ENCODE measurements around the gene ZSWIM5.
"Not testable (repeated sequence)": the region's sequence is repeated elsewhere in the genome, so short reads cannot be mapped to it uniquely, and the experiment has no call there.

The ZSWIM5 gene

GRCh38 chr1:45172764-45173163 is 33.6 kb downstream of the ZSWIM5 start:
- Histone ChIP-seq H3K27ac (no peak overlapping the region), H3K4me3 (ENCODE audit: low read depth, low read length) (no peak overlapping the region), H3K27me3 (ENCODE audit: insufficient read depth, low read depth, severe bottlenecking) (no peaks in the 10 kb centered on the region), H3K9me3 (ENCODE audit: severe bottlenecking) (peaks cover 4% of the 10 kb centered on the region), H3K36me3 (no peaks in the 10 kb centered on the region)
- DNase-seq, result no peak
- TF ChIP-seq, protein P1, sequence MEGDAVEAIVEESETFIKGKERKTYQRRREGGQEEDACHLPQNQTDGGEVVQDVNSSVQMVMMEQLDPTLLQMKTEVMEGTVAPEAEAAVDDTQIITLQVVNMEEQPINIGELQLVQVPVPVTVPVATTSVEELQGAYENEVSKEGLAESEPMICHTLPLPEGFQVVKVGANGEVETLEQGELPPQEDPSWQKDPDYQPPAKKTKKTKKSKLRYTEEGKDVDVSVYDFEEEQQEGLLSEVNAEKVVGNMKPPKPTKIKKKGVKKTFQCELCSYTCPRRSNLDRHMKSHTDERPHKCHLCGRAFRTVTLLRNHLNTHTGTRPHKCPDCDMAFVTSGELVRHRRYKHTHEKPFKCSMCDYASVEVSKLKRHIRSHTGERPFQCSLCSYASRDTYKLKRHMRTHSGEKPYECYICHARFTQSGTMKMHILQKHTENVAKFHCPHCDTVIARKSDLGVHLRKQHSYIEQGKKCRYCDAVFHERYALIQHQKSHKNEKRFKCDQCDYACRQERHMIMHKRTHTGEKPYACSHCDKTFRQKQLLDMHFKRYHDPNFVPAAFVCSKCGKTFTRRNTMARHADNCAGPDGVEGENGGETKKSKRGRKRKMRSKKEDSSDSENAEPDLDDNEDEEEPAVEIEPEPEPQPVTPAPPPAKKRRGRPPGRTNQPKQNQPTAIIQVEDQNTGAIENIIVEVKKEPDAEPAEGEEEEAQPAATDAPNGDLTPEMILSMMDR (IDR thresholded peaks at IDR 0.05; ENCODE audit: low read depth, low read length), result no peak

GRCh38 chr1:45172005-45172404 is 34.4 kb downstream of the ZSWIM5 start:
- H3K36me3 ChIP-seq, result no peaks in the 10 kb centered on the region
- no peak for DNase-seq
- H3K27me3 ChIP-seq (ENCODE audit: insufficient read depth, low read depth, severe bottlenecking), result no peaks in the 10 kb centered on the region
- peaks cover 5% of the 10 kb centered on the region for H3K9me3 ChIP-seq (ENCODE audit: severe bottlenecking)
- TF ChIP-seq, protein P1 (IDR thresholded peaks at IDR 0.05; ENCODE audit: low read depth, low read length), result no peak
- no peak overlapping the region for H3K4me3 ChIP-seq (ENCODE audit: low read depth, low read length)
- H3K27ac ChIP-seq, result no peak overlapping the region

DNA sequence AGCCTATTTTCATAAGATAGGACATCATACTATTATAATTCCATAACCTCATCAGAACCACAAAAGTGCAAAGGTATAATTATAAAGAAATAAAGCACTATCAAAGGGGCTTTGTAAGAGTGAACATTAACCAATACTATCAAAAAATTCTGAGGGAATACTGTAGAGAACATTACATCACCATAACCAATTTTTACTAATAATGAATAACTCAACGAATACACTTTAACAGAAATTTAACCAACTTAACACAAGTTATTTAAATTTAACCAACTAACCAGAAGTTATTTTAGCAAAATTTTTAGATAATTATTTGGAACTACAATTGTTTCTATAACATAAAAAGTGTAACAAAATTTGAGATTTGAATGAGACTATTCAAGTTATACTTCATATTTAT is 34.8 kb downstream of the ZSWIM5 start:
- Histone ChIP-seq H3K27ac (no peak overlapping the region), H3K4me3 (ENCODE audit: low read depth, low read length) (no peak overlapping the region), H3K36me3 (no peaks in the 10 kb centered on the region), H3K9me3 (ENCODE audit: severe bottlenecking) (peaks cover 5% of the 10 kb centered on the region), H3K27me3 (ENCODE audit: insufficient read depth, low read depth, severe bottlenecking) (no peaks in the 10 kb centered on the region)
- no peak for DNase-seq
- TF ChIP-seq, protein P1 (IDR thresholded peaks at IDR 0.05; ENCODE audit: low read depth, low read length), result no peak

DNA sequence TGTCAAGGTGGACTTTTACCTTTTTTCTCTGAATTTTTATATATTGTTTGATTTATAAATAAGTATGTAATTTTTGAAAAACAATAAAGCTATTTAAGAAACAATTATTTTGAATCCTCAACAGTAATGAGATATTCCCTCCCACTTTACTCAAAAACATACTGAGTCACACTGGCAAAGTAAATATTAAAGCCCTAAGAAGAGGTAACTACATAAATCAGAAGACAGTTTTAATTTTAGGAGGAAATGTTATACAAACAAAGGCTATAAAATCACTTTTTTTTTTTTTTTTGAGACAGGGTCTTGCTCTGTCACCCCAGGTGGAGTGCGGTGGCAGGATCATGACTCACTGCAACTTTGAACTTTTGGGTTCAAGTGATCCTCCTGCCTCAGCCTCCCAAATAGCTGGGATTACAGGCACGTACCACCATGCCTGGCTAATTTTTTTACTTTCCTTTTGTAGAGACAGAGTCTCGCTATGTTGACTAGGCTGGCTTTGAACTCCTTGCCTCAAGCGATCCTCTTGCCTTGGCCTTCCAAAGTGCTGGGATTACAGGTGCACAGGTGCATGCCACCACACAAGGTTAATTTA is 36.2 kb downstream of the ZSWIM5 start:
- Histone ChIP-seq H3K36me3 (no peaks in the 10 kb centered on the region), H3K4me3 (ENCODE audit: low read depth, low read length) (no peak overlapping the region), H3K27me3 (ENCODE audit: insufficient read depth, low read depth, severe bottlenecking) (no peaks in the 10 kb centered on the region), H3K27ac (no peak overlapping the region), H3K9me3 (ENCODE audit: severe bottlenecking) (peaks cover 5% of the 10 kb centered on the region)
- DNase-seq, result no peak
- TF ChIP-seq, protein P1 (IDR thresholded peaks at IDR 0.05; ENCODE audit: low read depth, low read length), result no peak

- not testable (repeated sequence) for H3K27me3 ChIP-seq (ENCODE audit: insufficient read depth, low read depth, severe bottlenecking); H3K9me3 ChIP-seq (ENCODE audit: severe bottlenecking); H3K27ac ChIP-seq; H3K36me3 ChIP-seq; DNase-seq; H3K4me3 ChIP-seq (ENCODE audit: low read depth, low read length)
These were observed 38.5 kb downstream of the ZSWIM5 start for GRCh38 chr1:45167947-45168346.

DNA sequence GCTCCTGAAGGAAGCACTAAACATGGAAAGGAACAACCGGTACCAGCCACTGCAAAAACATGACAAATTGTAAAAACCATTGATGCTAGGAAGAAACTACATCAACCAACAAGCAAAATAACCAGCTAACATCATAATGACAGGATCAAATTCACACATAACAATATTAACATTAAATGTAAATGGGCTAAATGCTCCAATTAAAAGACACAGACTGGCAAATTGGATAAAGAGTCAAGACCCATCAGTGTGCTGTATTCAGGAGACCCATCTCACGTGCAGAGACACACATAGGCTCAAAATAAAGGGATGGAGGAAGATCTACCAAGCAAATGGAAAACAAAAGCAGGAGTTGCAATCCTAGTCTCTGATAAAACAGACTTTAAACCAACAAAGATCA is 42.1 kb downstream of the ZSWIM5 start:
- DNase-seq; H3K36me3 ChIP-seq; H3K4me3 ChIP-seq (ENCODE audit: low read depth, low read length); H3K9me3 ChIP-seq (ENCODE audit: severe bottlenecking); H3K27me3 ChIP-seq (ENCODE audit: insufficient read depth, low read depth, severe bottlenecking); H3K27ac ChIP-seq: not testable (repeated sequence)

DNA sequence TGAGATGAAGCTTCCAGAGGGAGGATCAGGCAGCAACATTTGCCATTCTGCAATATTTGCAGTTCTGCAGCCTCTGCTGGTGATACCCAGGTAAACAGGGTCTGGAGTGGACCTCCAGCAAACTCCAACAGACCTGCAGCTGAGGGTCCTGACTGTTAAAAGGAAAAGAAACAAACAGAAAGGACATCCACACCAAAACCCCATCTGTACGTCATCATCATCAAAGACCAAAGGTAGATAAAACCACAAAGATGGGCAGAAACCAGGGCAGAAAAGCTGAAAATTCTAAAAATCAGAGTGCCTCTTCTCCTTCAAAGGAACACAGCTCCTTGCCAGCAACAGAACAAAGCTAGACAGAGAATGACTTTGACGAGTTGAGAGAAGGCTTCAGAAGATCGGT is 43.3 kb downstream of the ZSWIM5 start:
- not testable (repeated sequence) for H3K27me3 ChIP-seq (ENCODE audit: insufficient read depth, low read depth, severe bottlenecking); DNase-seq; H3K36me3 ChIP-seq; H3K4me3 ChIP-seq (ENCODE audit: low read depth, low read length); H3K9me3 ChIP-seq (ENCODE audit: severe bottlenecking); H3K27ac ChIP-seq

DNA sequence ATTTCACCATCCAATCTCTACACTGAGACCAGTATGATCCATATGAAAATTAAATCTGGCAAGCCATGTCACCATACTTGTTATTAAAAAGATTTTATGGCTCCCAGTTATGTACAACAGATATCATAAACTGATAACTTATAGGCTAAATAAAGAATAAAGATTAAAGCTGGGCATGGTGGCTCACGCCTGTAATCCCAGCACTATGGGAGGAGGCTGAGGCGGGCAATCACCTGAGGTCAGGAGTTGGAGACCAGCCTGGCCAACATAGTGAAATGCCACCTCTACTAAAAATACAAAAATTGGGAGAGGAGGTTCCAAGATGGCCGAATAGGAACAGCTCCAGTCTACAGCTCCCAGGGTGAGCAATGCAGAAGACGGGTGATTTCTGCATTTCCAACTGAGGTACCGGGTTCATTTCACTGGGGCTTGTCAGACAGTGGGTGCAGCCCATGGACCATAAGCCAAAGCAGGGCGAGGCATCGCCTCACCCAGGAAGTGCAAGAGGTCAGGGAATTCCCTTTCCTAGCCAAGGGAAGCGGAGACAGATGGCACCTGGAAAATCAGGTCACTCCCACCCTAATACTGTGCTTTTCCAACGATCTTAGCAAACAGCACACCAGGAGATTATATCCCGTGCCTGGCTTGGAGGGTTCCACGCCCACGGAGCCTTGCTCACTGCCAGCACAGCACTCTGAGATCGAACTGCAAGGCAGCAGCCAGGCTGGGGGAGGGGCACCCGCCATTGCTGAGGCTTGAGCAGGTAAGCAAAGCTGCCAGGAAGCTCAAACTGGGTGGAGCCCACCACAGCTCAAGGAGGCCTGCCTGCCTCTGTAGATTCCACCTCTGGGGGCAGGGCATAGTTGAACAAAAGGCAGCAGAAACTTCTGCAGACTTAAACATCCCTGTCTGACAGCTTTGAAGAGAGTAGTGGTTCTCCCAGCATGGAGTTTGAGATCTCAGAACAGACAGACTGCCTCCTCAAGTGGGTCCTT is 44.1 kb downstream of the ZSWIM5 start:
- H3K9me3 ChIP-seq (ENCODE audit: severe bottlenecking); DNase-seq; H3K4me3 ChIP-seq (ENCODE audit: low read depth, low read length); H3K27me3 ChIP-seq (ENCODE audit: insufficient read depth, low read depth, severe bottlenecking); H3K36me3 ChIP-seq; H3K27ac ChIP-seq: not testable (repeated sequence)

Data from WERI-Rb-1 (cell line).